ENCODE results near the gene TBC1D3B. TPM values are rescaled to one million over a fixed set of nuclear protein-coding genes. Genes with fewer than 3 reads are reported as not detected.

TBC1D3B gene
- total and polyA plus RNA-seq, 2 donors (not counting 3 experiments of a cell fraction or from before 2014, with no cell fraction given): 0.81 to 3.3 TPM

GRCh38 chr17:36117505-36118382 is 58.7 kb downstream of the TBC1D3B start:
- CTCF ChIA-PET: interaction anchor here (1.6 kb wide), 2 partner anchors 32 to 148 kb away, joined by 3 read pairs; no protein-coding TSS in a partner anchor
- no peak for FAIRE-seq
- no peaks in the 10 kb centered on the region for H3K4me1 ChIP-seq (ENCODE audit: control insufficient read depth, extremely low read depth, insufficient read depth, low read length)
- no peaks in the 10 kb centered on the region for H3K36me3 ChIP-seq (ENCODE audit: control insufficient read depth in 2 of 2, extremely low read depth in 1 of 2, insufficient read depth in 2 of 2, low read length in 2 of 2)
- H3K9ac ChIP-seq (replicated peaks; ENCODE audit: extremely low read depth, insufficient read depth, low read length): no peak overlapping the region
- H4K20me1 ChIP-seq (replicated peaks; ENCODE audit: control insufficient read depth, extremely low read depth, insufficient read depth, low read length): no peaks in the 10 kb centered on the region
- H3K4me3 ChIP-seq (replicated peaks in 1 of 3; ENCODE audit: insufficient read depth in 1 of 3, low read depth in 1 of 3, low read length in 3 of 3): no peak overlapping the region
- no peaks in the 10 kb centered on the region for H3K27me3 ChIP-seq (ENCODE audit: control insufficient read depth in 2 of 2, insufficient read depth in 2 of 2, low read length in 2 of 2)
- H3K27ac ChIP-seq (ENCODE audit: insufficient read depth, low read depth, low read length): no peak overlapping the region
- no peak overlapping the region for H2AFZ ChIP-seq (ENCODE audit: low read depth, low read length)
- intact Hi-C loops (cut with micrococcal nuclease) (no loop called here), dilution Hi-C loops (cut with MboI; ENCODE audit: extremely low pct_ligation_motif_present, low sequenced_read_pairs) (no loop called here)
- H3K9me3 ChIP-seq (replicated peaks; ENCODE audit: control insufficient read depth, insufficient read depth, low read length): no peaks in the 10 kb centered on the region
- TF ChIP-seq FOS (IDR thresholded peaks at IDR 0.05; ENCODE audit: borderline replicate concordance, insufficient read depth, low read length) (no peak), EZH2 (IDR thresholded peaks at IDR 0.05; ENCODE audit: borderline replicate concordance, low read depth, low read length, severe bottlenecking) (no peak), MYC (IDR thresholded peaks at IDR 0.05; ENCODE audit: low read depth, low read length) (no peak), GATA2 (IDR thresholded peaks at IDR 0.05; ENCODE audit: insufficient read depth, insufficient read length, low read depth, low read length) (no peak), POLR2A (IDR thresholded peaks at IDR 0.05; ENCODE audit: low read depth, low read length) (no peak), POLR2AphosphoS5 (IDR thresholded peaks at IDR 0.05; ENCODE audit: insufficient read depth, low read depth, low read length) (no peak), JUN (IDR thresholded peaks at IDR 0.05; ENCODE audit: borderline replicate concordance, insufficient read depth, insufficient read length, low read depth) (no peak)
- TF ChIP-seq, protein P1, sequence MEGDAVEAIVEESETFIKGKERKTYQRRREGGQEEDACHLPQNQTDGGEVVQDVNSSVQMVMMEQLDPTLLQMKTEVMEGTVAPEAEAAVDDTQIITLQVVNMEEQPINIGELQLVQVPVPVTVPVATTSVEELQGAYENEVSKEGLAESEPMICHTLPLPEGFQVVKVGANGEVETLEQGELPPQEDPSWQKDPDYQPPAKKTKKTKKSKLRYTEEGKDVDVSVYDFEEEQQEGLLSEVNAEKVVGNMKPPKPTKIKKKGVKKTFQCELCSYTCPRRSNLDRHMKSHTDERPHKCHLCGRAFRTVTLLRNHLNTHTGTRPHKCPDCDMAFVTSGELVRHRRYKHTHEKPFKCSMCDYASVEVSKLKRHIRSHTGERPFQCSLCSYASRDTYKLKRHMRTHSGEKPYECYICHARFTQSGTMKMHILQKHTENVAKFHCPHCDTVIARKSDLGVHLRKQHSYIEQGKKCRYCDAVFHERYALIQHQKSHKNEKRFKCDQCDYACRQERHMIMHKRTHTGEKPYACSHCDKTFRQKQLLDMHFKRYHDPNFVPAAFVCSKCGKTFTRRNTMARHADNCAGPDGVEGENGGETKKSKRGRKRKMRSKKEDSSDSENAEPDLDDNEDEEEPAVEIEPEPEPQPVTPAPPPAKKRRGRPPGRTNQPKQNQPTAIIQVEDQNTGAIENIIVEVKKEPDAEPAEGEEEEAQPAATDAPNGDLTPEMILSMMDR (IDR thresholded peaks at IDR 0.05; ENCODE audit: extremely low read depth in 1 of 2, insufficient read depth in 1 of 2, low read depth in 1 of 2, low read length in 2 of 2): no peak
- TF ChIP-seq, protein P2, sequence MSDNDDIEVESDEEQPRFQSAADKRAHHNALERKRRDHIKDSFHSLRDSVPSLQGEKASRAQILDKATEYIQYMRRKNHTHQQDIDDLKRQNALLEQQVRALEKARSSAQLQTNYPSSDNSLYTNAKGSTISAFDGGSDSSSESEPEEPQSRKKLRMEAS (IDR thresholded peaks at IDR 0.05; ENCODE audit: insufficient read depth, insufficient read length): no peak
- no peak for DNase-seq (ENCODE audit: low read depth, low spot score)
- no peaks in the 10 kb centered on the region for H3K9me1 ChIP-seq (replicated peaks; ENCODE audit: control insufficient read depth, extremely low read depth, insufficient read depth, low read length)
- H3K4me2 ChIP-seq (ENCODE audit: insufficient read depth, low read length): no peak overlapping the region
- POLR2A ChIA-PET: no interaction called here
- no TSS peak for BruUV-seq (replicated peaks)
- H3K79me2 ChIP-seq (ENCODE audit: control insufficient read depth, insufficient read depth, low read length): no peaks in the 10 kb centered on the region

Other genes starting within 250 kb of the TBC1D3B start
- gene RDM1, start 245.9 kb downstream of the TBC1D3B start, total RNA-seq: 0.46 TPM in 1 of 2 replicates, not detected in the other
- gene RDM1, start 245.9 kb downstream of the TBC1D3B start, polyA plus RNA-seq: 0.12 and 0.21 TPM in 2 replicates
- gene LYZL6, start 232.9 kb downstream of the TBC1D3B start, total RNA-seq: not detected in 2 replicates
- not detected in 2 replicates for gene LYZL6, start 232.9 kb downstream of the TBC1D3B start, polyA plus RNA-seq
- gene CCL16, start 195.1 kb downstream of the TBC1D3B start, total RNA-seq: 0.51 and 0.55 TPM in 2 replicates
- gene CCL16, start 195.1 kb downstream of the TBC1D3B start, polyA plus RNA-seq: 0.18 TPM in 1 of 2 replicates, not detected in the other
- 9.5 and 21.3 TPM in 2 replicates for gene CCL14, start 189.9 kb downstream of the TBC1D3B start, total RNA-seq
- 25.8 and 29.8 TPM in 2 replicates for gene CCL14, start 189.9 kb downstream of the TBC1D3B start, polyA plus RNA-seq
- not detected in 2 replicates for gene CCL15, start 175.1 kb downstream of the TBC1D3B start, total RNA-seq
- not detected in 2 replicates for gene CCL15, start 175.1 kb downstream of the TBC1D3B start, polyA plus RNA-seq
- 1.0 TPM in 1 of 2 replicates, not detected in the other for gene CCL23, start 158.7 kb downstream of the TBC1D3B start, total RNA-seq
- 1.1 TPM in 2 replicates for gene CCL23, start 158.7 kb downstream of the TBC1D3B start, polyA plus RNA-seq
- not detected in 2 replicates for gene CCL18, start 112.4 kb downstream of the TBC1D3B start, total RNA-seq
- gene CCL18, start 112.4 kb downstream of the TBC1D3B start, polyA plus RNA-seq: not detected in 2 replicates
- not detected in 2 replicates for gene CCL3, start 86.5 kb downstream of the TBC1D3B start, total RNA-seq
- not detected in 2 replicates for gene CCL3, start 86.5 kb downstream of the TBC1D3B start, polyA plus RNA-seq
- gene CCL4, start 72.8 kb downstream of the TBC1D3B start, total RNA-seq: not detected in 2 replicates
- not detected in 2 replicates for gene CCL4, start 72.8 kb downstream of the TBC1D3B start, polyA plus RNA-seq
- gene CCL3L1, start 20.1 kb upstream of the TBC1D3B start, total RNA-seq: not detected in 2 replicates
- gene CCL3L1, start 20.1 kb upstream of the TBC1D3B start, polyA plus RNA-seq: not detected in 2 replicates
- gene CCL4L2, start 34.4 kb upstream of the TBC1D3B start, total RNA-seq: not detected in 2 replicates
- not detected in 2 replicates for gene CCL4L2, start 34.4 kb upstream of the TBC1D3B start, polyA plus RNA-seq
- 0.60 and 1.3 TPM in 2 replicates for gene TBC1D3I, start 87.9 kb upstream of the TBC1D3B start, total RNA-seq
- 0.16 and 0.26 TPM in 2 replicates for gene TBC1D3I, start 87.9 kb upstream of the TBC1D3B start, polyA plus RNA-seq
- gene TBC1D3G, start 147.2 kb upstream of the TBC1D3B start, total RNA-seq: not detected in 2 replicates
- not detected in 2 replicates for gene TBC1D3G, start 147.2 kb upstream of the TBC1D3B start, polyA plus RNA-seq
- 1.4 TPM in 1 of 2 replicates, not detected in the other for gene TBC1D3H, start 211.8 kb upstream of the TBC1D3B start, total RNA-seq
- not detected in 2 replicates for gene TBC1D3H, start 211.8 kb upstream of the TBC1D3B start, polyA plus RNA-seq

Measured in endothelial cell of umbilical vein (primary cell).